Natural killer cell (primary cell): ENCODE measurements around the gene PNKP. TPM values are rescaled to one million over a fixed set of nuclear protein-coding genes. Genes with fewer than 3 reads are reported as not detected.

Source experiments
- ATAC-seq, 3 donors: fragments of 150-1000 bp in 2 of 3; fragments of 200-7000 bp in 1 of 3; cut with Tn5 transposase; 1 replicate in 1 of 3; 2 replicates in 2 of 3; pipeline ENCODE4 v1.10.0; 2021; ENCODE audit warnings: mild to moderate bottlenecking in 2 of 3, moderate library complexity in 2 of 3
- DNase-seq, 2 donors: peaks; one replicate each; pipeline versions ENCODE4 v3.0.0 to v3.0.0-alpha.2; 2013 to 2021; ENCODE audit warnings: mixed read lengths in 1 of 2
- H3K27ac ChIP-seq: one replicate; pipeline ENCODE4 v1.5.1; 2013; ENCODE audit warnings: mild to moderate bottlenecking, low read length
- H3K27me3 ChIP-seq: one replicate; pipeline ENCODE4 v1.6.1; 2013; ENCODE audit warnings: low read length; ENCODE audit not compliant: control insufficient read depth, insufficient read depth
- H3K36me3 ChIP-seq: one replicate; pipeline ENCODE4 v1.6.1; 2013; ENCODE audit warnings: low read length; ENCODE audit not compliant: control insufficient read depth, insufficient read depth
- H3K4me1 ChIP-seq: one replicate; pipeline ENCODE4 v1.6.1; 2013; ENCODE audit warnings: low read length; ENCODE audit not compliant: control insufficient read depth, insufficient read depth
- H3K4me3 ChIP-seq: one replicate; pipeline ENCODE4 v1.5.1; 2013; ENCODE audit warnings: low read length
- H3K9me3 ChIP-seq: one replicate; pipeline ENCODE4 v1.6.1; 2013; ENCODE audit warnings: low read length; ENCODE audit not compliant: control insufficient read depth, insufficient read depth
- H3K27ac Mint-ChIP-seq, 2 donors: one replicate each; pipeline ENCODE4 v1.8.0; 2022; ENCODE audit warnings: mild to moderate bottlenecking in 2 of 2, mixed read lengths in 2 of 2, moderate library complexity in 1 of 2
- H3K27me3 Mint-ChIP-seq, 2 donors: one replicate each; pipeline ENCODE4 v1.8.0; 2022; ENCODE audit warnings: low read depth in 2 of 2, mixed read lengths in 2 of 2
- H3K36me3 Mint-ChIP-seq: one replicate; pipeline ENCODE4 v1.8.0; 2022; ENCODE audit warnings: mixed read lengths
- H3K4me1 Mint-ChIP-seq, 2 donors: one replicate each; pipeline ENCODE4 v1.8.0; 2022; ENCODE audit warnings: mixed read lengths in 2 of 2
- H3K4me3 Mint-ChIP-seq: one replicate; pipeline ENCODE4 v1.8.0; 2022; ENCODE audit warnings: mild to moderate bottlenecking, moderate library complexity, mixed read lengths
- H3K9me3 Mint-ChIP-seq, 2 donors: one replicate each; pipeline ENCODE4 v1.8.0; 2022; ENCODE audit warnings: mixed read lengths in 2 of 2
- CTCF ChIP-seq: fragments of 200-600 bp; IDR thresholded peaks from one replicate; pipeline ENCODE4 v1.8.0; 2022; ENCODE audit warnings: antibody characterized with exemption
- WGBS: methylation state at CpG from one replicate; pipeline ENCODE4 v1.1.7; 2013; ENCODE audit warnings: missing lambda C conversion rate; ENCODE audit not compliant: insufficient coverage; 5-methylcytosine and 5-hydroxymethylcytosine counted together
- intact Hi-C: fragments of 100-400 bp; cut with micrococcal nuclease; formaldehyde crosslinking; loops from one replicate; pipeline ENCODE4 v1.14.2; 2022
- total RNA-seq, 4 donors: library from RNA; stranded (reverse); fragments of 120-200 nt in 1 of 4; gene quantifications; one replicate each; pipeline versions ENCODE4 v1.2.3 to v1.2.4, GENCODE V29; 2013 to 2022

PNKP gene
- total RNA-seq, 3 donors from 2014 or later (not counting 1 experiment from before 2014, with no cell fraction given): 228 to 253 (median 243) TPM

GRCh38 chr19:49849433-49850220 lies 17.7 kb downstream of the PNKP start:
- Mint-ChIP-seq H3K4me1 (peaks cover 30 to 33% of the 10 kb centered on the region in 2 donors), H3K4me3 (peak overlapping the region; percentile 93), H3K27ac (peak overlapping the region; percentile 86 to 95), H3K9me3 (no peaks in the 10 kb centered on the region), H3K27me3 (no peaks in the 10 kb centered on the region), H3K36me3 (no peaks in the 10 kb centered on the region)
- DNase-seq (peak in 1 of 2 donors; percentile 23), ATAC-seq (no peak)
- peaks cover 31% of the 10 kb centered on the region for H3K4me1 ChIP-seq
- H3K4me3 ChIP-seq: no peak overlapping the region
- H3K36me3 ChIP-seq: no peaks in the 10 kb centered on the region
- intact Hi-C loops: loop anchor here (1.0 to 2.0 kb wide), 2 partner anchors 31 to 83 kb away; partner anchors contain the start of gene MED25
- TF ChIP-seq CTCF: no peak
- H3K27me3 ChIP-seq: no peaks in the 10 kb centered on the region
- no peaks in the 10 kb centered on the region for H3K9me3 ChIP-seq
- 92% methylated on average over 15 of the region's 15 CpGs for WGBS
- no peak overlapping the region for H3K27ac ChIP-seq

GRCh38 chr19:49848938-49849337 lies 18.4 kb downstream of the PNKP start:
- 93% methylated on average over 3 of the region's 3 CpGs for WGBS
- H3K4me1 Mint-ChIP-seq: peaks cover 30 to 33% of the 10 kb centered on the region in 2 donors

GRCh38 chr19:49847731-49848696 lies 19.4 kb downstream of the PNKP start:
- Histone ChIP-seq H3K27ac (no peak overlapping the region), H3K4me1 (peaks cover 36% of the 10 kb centered on the region), H3K4me3 (no peak overlapping the region), H3K27me3 (no peaks in the 10 kb centered on the region), H3K36me3 (no peaks in the 10 kb centered on the region), H3K9me3 (no peaks in the 10 kb centered on the region)
- no peak for TF ChIP-seq CTCF
- H3K9me3 Mint-ChIP-seq: no peaks in the 10 kb centered on the region
- intact Hi-C loops: no loop called here
- no peaks in the 10 kb centered on the region for H3K27me3 Mint-ChIP-seq
- peak overlapping the region; percentile 50 for H3K4me3 Mint-ChIP-seq
- H3K4me1 Mint-ChIP-seq: peaks cover 30 to 33% of the 10 kb centered on the region in 2 donors
- WGBS: 68% methylated on average over 10 of the region's 10 CpGs
- ATAC-seq: peak in 1 of 3 donors; percentile 22
- peak overlapping the region; percentile 33 to 52 for H3K27ac Mint-ChIP-seq
- no peaks in the 10 kb centered on the region for H3K36me3 Mint-ChIP-seq
- peak in 1 of 2 donors; percentile 63 for DNase-seq

More at GRCh38 chr19:49848938-49849337, 18.4 kb downstream of the PNKP start:
- no peaks in the 10 kb centered on the region for H3K36me3 Mint-ChIP-seq
- DNase-seq (no peak), ATAC-seq (no peak)
- H3K27me3 Mint-ChIP-seq: no peaks in the 10 kb centered on the region
- intact Hi-C loops: no loop called here
- H3K4me3 Mint-ChIP-seq: peak overlapping the region; percentile 68
- no peaks in the 10 kb centered on the region for H3K9me3 Mint-ChIP-seq
- Histone ChIP-seq H3K27me3 (no peaks in the 10 kb centered on the region), H3K9me3 (no peaks in the 10 kb centered on the region), H3K4me1 (peaks cover 38% of the 10 kb centered on the region), H3K27ac (no peak overlapping the region), H3K36me3 (no peaks in the 10 kb centered on the region), H3K4me3 (no peak overlapping the region)
- TF ChIP-seq CTCF: no peak
- peak overlapping the region; percentile 33 to 38 for H3K27ac Mint-ChIP-seq
